Measurements from ENCODE around the gene DCDC2B. TPM values are rescaled to one million over a fixed set of nuclear protein-coding genes. Genes with fewer than 3 reads are reported as not detected.

DCDC2B gene
- total and polyA plus RNA-seq, 10 of the 15 experiments (the other 5 are each of a cell fraction or from before 2014, with no cell fraction given), result 0.12 to 0.21 (median 0.15) TPM; not detected in 7

GRCh38 chr1:32250893-32251716 is 42.2 kb downstream of the DCDC2B start, which contains the start of gene LCK (continued):
- TF ChIP-seq CHD4 (IDR thresholded peaks at IDR 0.05) (no peak), BHLHE40 (IDR thresholded peaks at IDR 0.05; ENCODE audit: borderline replicate concordance in 1 of 2, low read depth in 2 of 2, low read length in 1 of 2) (no peak), CHD1 (IDR thresholded peaks at IDR 0.05; ENCODE audit: low read depth, low read length) (no peak), ZNF622 (IDR thresholded peaks at IDR 0.05) (no peak), WRNIP1 (IDR thresholded peaks at IDR 0.05; ENCODE audit: borderline replicate concordance, low read depth, low read length) (no peak), EP300 (IDR thresholded peaks at IDR 0.05; ENCODE audit: borderline replicate concordance in 1 of 2, control insufficient read depth in 1 of 2, low read depth in 2 of 2, low read length in 2 of 2) (0 out of 4 replicates have a peak, but pooled peaks of 1 of the 2 experiments have one; percentile 4), SMAD5 (IDR thresholded peaks at IDR 0.05; ENCODE audit: low read depth) (peak; percentile 84), IRF5 (IDR thresholded peaks at IDR 0.05; ENCODE audit: borderline replicate concordance) (no peak), BCL11A (IDR thresholded peaks at IDR 0.05; ENCODE audit: low read depth, low read length) (peak; percentile 48; the same call in 1 of the 2 replicates), ATF3 (IDR thresholded peaks at IDR 0.05; ENCODE audit: borderline replicate concordance, extremely low read depth, low read depth, low read length) (no peak), NR2C2 (IDR thresholded peaks at IDR 0.05; ENCODE audit: borderline replicate concordance, control insufficient read depth, insufficient read length, low read depth) (no peak), NFXL1 (IDR thresholded peaks at IDR 0.05; ENCODE audit: borderline replicate concordance) (no peak), NFYA (IDR thresholded peaks at IDR 0.05; ENCODE audit: borderline replicate concordance, low read depth, low read length) (no peak), POLR2A (IDR thresholded peaks at IDR 0.05; ENCODE audit: low read depth, low read length) (peak; percentile 94), FOS (IDR thresholded peaks at IDR 0.05; ENCODE audit: borderline replicate concordance, extremely low read depth, insufficient read length) (no peak), TCF7 (IDR thresholded peaks at IDR 0.05; ENCODE audit: borderline replicate concordance) (no peak), RELB (IDR thresholded peaks at IDR 0.05; ENCODE audit: low read depth) (peak; percentile 19; the same call in 1 of the 2 replicates), TBL1XR1 (IDR thresholded peaks at IDR 0.05; ENCODE audit: low read depth, low read length) (no peak), IKZF2 (IDR thresholded peaks at IDR 0.05) (peak in 1 of 2 experiments; percentile 20; a peak in 1 of 4 replicates), PML (IDR thresholded peaks at IDR 0.05; ENCODE audit: low read length) (no peak), SP1 (IDR thresholded peaks at IDR 0.05; ENCODE audit: low read depth, low read length) (no peak), ZNF24 (IDR thresholded peaks at IDR 0.05) (no peak), RCOR1 (conservative IDR thresholded peaks at IDR 0.05; ENCODE audit: low read depth, low read length) (no peak), CBFB (IDR thresholded peaks at IDR 0.05; ENCODE audit: low read depth) (peak; percentile 85), GATAD2B (conservative IDR thresholded peaks at IDR 0.05; ENCODE audit: low read depth) (no peak), SIX5 (IDR thresholded peaks at IDR 0.05; ENCODE audit: low read depth, low read length, severe bottlenecking) (no peak), CHD2 (IDR thresholded peaks at IDR 0.05; ENCODE audit: borderline replicate concordance, low read depth, low read length) (0 out of 2 replicates have a peak, but pooled peaks have one; percentile 11), EZH2 (IDR thresholded peaks at IDR 0.05; ENCODE audit: borderline replicate concordance, control insufficient read depth, low read depth, low read length) (no peak), RAD21 (IDR thresholded peaks at IDR 0.05; ENCODE audit: insufficient read depth, low read depth, low read length) (no peak), ZSCAN29 (IDR thresholded peaks at IDR 0.05) (no peak)

All from GM12878 (cell line).